ENCODE results near the gene ZNF688. TPM values are rescaled to one million over a fixed set of nuclear protein-coding genes. Genes with fewer than 3 reads are reported as not detected.

ZNF688 gene
- total RNA-seq, 1 donor from 2014 or later, result 23.5 TPM

- DNase-seq (ENCODE audit: low spot score), result peak; percentile 98
Measured at GRCh38 chr16:30585400-30586191, 14.1 kb upstream of the ZNF688 start, which contains the start of gene ZNF785. ZNF785 (minus strand) TSS chr16:30585697; CDS start chr16:30585611, 86 bp downstream.

- DNase-seq (ENCODE audit: low spot score), result no peak
Measured at GRCh38 chr16:30585022-30585399, 13.5 kb upstream of the ZNF688 start.

- no peak for DNase-seq (ENCODE audit: low spot score)
Measured at GRCh38 chr16:30582611-30583340, 11.3 kb upstream of the ZNF688 start.

- DNase-seq (ENCODE audit: low spot score), result no peak
Measured at GRCh38 chr16:30581457-30581856, 9.9 kb upstream of the ZNF688 start.

- no peak for DNase-seq (ENCODE audit: low spot score)
Measured at GRCh38 chr16:30574678-30575077, 3.2 kb upstream of the ZNF688 start.

GRCh38 chr16:30570636-30571444, 674 bp downstream of the ZNF688 start:
- DNase-seq (ENCODE audit: low spot score), result no peak

GRCh38 chr16:30569746-30570635, 1.5 kb downstream of the ZNF688 start:
- no peak for DNase-seq (ENCODE audit: low spot score)

- DNase-seq (ENCODE audit: low spot score), result no peak
Measured at GRCh38 chr16:30569281-30569680, 2.2 kb downstream of the ZNF688 start.

GRCh38 chr16:30567991-30568638, 3.4 kb downstream of the ZNF688 start:
- DNase-seq (ENCODE audit: low spot score), result no peak

GRCh38 chr16:30567160-30567990, 4.1 kb downstream of the ZNF688 start:
- DNase-seq (ENCODE audit: low spot score), result no peak

- no peak for DNase-seq (ENCODE audit: low spot score)
Measured at GRCh38 chr16:30566531-30566930, 5.0 kb downstream of the ZNF688 start.

- DNase-seq (ENCODE audit: low spot score), result no peak
Measured at GRCh38 chr16:30565984-30566383, 5.5 kb downstream of the ZNF688 start.

- no peak for DNase-seq (ENCODE audit: low spot score)
Measured at GRCh38 chr16:30565526-30565925, 6.0 kb downstream of the ZNF688 start.

- DNase-seq (ENCODE audit: low spot score), result peak; percentile 56
Measured at GRCh38 chr16:30562021-30562420, 9.5 kb downstream of the ZNF688 start.

- DNase-seq (ENCODE audit: low spot score), result no peak
Measured at GRCh38 chr16:30561089-30561816, 10.3 kb downstream of the ZNF688 start.

- no peak for DNase-seq (ENCODE audit: low spot score)
Measured at GRCh38 chr16:30559690-30560089, 11.8 kb downstream of the ZNF688 start.

GRCh38 chr16:30558789-30559377, 12.6 kb downstream of the ZNF688 start:
- no peak for DNase-seq (ENCODE audit: low spot score)

GRCh38 chr16:30557957-30558788, 13.3 kb downstream of the ZNF688 start, which contains the start of gene ZNF764:
ZNF764 (minus strand) TSS chr16:30558374; CDS start chr16:30558182, 192 bp downstream.
- peak; percentile 99 for DNase-seq (ENCODE audit: low spot score)

Measured in mucosa of gallbladder (tissue), 1 donor.